ENCODE measurements around the gene TEC.

- no peak for TF ChIP-seq CTCF (conservative IDR thresholded peaks at IDR 0.05; ENCODE audit: low read length)
- no peak for TF ChIP-seq EZH2phosphoT487 (IDR thresholded peaks at IDR 0.05; ENCODE audit: borderline replicate concordance)
Observed at GRCh38 chr4:48121180-48121579, 148.5 kb downstream of the TEC start.

Measured in Loucy (cell line).